GM20000 (cell line): ENCODE data around the gene RPL36A.

Source experiments
- DNase-seq: peaks from one replicate; pipeline ENCODE4 v3.0.0; 2012; ENCODE audit warnings: low spot score
- CTCF ChIP-seq: IDR thresholded peaks from 2 replicates; pipeline ENCODE4 v1.5.1; 2012; ENCODE audit warnings: mild to moderate bottlenecking, control low read depth; ENCODE audit errors: extremely low read depth, missing control alignments

Gene RPL36A

DNA sequence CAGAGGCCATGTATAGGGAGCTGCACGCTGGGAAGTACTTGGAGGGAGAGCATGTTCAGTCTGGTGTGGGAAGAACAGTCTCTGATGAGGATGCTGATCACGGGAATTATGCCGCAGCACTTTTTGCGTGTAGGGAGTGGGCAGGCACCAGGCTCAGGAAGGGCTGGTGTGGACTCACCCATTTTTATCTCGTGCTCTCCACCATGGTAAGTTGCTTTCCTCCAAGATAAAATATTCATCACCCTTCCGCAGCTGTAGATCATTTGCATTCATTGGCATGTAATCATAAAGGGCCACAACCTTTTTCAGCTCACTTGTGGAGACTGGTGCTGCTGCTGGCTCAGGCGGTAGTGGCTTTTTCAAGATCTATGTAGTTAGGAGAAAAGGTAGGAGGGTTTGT is 30.4 kb upstream of the RPL36A start:
- no peak for DNase-seq
- no peak for TF ChIP-seq CTCF

DNA sequence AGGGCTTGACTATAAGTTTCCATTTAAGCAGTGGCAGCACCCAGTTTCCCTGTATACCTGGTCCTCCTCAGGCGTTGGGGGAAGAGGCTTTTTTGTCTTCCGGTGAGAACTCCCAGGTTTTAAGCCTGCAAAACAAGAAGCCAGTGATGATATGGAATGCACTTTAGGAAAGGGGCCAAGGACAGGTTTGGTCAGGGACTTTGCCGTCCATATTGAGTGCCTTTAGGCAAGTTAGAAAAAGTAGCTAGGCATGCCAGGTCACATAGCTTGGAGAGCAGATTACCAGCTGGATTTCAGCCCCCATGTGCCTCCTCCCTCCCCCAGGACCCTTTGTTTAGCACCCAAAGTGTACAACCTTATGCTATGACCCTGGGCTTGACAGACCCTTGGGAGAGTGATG is 28.7 kb upstream of the RPL36A start:
- TF ChIP-seq CTCF, result no peak
- no peak for DNase-seq

GRCh38 chrX:101362757-101363156 is 28.1 kb upstream of the RPL36A start:
- no peak for DNase-seq
- TF ChIP-seq CTCF, result no peak

DNA sequence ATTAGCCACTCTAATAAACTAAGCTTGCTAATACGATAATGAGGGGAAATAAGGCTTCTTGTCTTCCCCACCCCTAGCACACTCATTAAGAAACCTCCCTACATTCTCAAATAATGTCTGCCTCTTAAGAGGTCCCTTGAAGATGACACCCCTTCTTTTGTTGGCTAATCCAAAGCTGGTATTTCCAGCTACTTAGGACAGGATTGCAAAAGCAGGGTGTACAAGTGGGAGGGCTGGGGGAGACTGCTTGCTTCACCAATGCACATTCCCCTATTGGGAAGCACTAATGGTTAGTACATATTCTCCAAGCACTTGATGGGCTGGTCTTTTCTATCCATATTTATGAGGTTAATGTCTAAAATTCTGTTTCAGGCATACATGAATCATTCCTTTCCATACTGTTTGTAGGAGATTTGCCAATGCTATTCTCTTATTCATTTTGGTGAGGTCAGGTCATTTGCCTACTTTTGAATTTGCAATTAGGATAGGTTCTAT is 25.5 kb upstream of the RPL36A start:
- DNase-seq, result no peak
- TF ChIP-seq CTCF, result no peak

GRCh38 chrX:101368800-101369199 is 22.0 kb upstream of the RPL36A start:
- no peak for TF ChIP-seq CTCF
- DNase-seq, result no peak

- TF ChIP-seq CTCF, result no peak
Measured at GRCh38 chrX:101369687-101370086, 21.1 kb upstream of the RPL36A start.

GRCh38 chrX:101370888-101371504 is 19.8 kb upstream of the RPL36A start:
- no peak for TF ChIP-seq CTCF
- DNase-seq, result no peak

More at GRCh38 chrX:101369687-101370086, 21.1 kb upstream of the RPL36A start:
- DNase-seq, result no peak
